SK-N-SH treated with all-trans-retinoic acid at 6 μM for 48 hours (cell line): Measurements from ENCODE around the gene EML1.

Source experiments
- ESRRG ChIP-seq: fragments of 250-450 bp; sonication (Bioruptor Pico); IDR thresholded peaks from 2 replicates; pipeline ENCODE4 v1.6.1; 2021; ENCODE audit warnings: mild to moderate bottlenecking
- ISL1 ChIP-seq: fragments of 250-450 bp; sonication (Bioruptor Pico); IDR thresholded peaks from 2 replicates; pipeline ENCODE4 v2.1.2; 2022; ENCODE audit warnings: mild to moderate bottlenecking, moderate library complexity
- RARB ChIP-seq: fragments of 250-450 bp; sonication (Bioruptor Pico); IDR thresholded peaks from 2 replicates; pipeline ENCODE4 v1.8.0; 2021; ENCODE audit warnings: mild to moderate bottlenecking, moderate library complexity
- ZFP3 ChIP-seq: fragments of 250-450 bp; sonication (Bioruptor Pico); IDR thresholded peaks from 2 replicates; pipeline ENCODE4 v1.5.0; 2020; ENCODE audit warnings: mild to moderate bottlenecking, moderate library complexity
- TF ChIP-seq, protein P1 (sequence below): fragments of 250-450 bp; sonication (Bioruptor Pico); IDR thresholded peaks from 2 replicates; pipeline ENCODE4 v1.5.1; 2021; ENCODE audit warnings: mild to moderate bottlenecking, moderate library complexity

- TF ChIP-seq ZFP3 (no peak), RARB (CRISPR knock-in tag) (no peak), ESRRG (CRISPR knock-in tag) (no peak), ISL1 (no peak)
- TF ChIP-seq, protein P1, sequence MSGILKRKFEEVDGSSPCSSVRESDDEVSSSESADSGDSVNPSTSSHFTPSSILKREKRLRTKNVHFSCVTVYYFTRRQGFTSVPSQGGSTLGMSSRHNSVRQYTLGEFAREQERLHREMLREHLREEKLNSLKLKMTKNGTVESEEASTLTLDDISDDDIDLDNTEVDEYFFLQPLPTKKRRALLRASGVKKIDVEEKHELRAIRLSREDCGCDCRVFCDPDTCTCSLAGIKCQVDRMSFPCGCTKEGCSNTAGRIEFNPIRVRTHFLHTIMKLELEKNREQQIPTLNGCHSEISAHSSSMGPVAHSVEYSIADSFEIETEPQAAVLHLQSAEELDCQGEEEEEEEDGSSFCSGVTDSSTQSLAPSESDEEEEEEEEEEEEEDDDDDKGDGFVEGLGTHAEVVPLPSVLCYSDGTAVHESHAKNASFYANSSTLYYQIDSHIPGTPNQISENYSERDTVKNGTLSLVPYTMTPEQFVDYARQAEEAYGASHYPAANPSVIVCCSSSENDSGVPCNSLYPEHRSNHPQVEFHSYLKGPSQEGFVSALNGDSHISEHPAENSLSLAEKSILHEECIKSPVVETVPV = no peak
Observed at GRCh38 chr14:99808515-99808914, 15.3 kb downstream of the EML1 start.
